ENCODE measurements around the gene NKX2-4. TPM values are rescaled to one million over a fixed set of nuclear protein-coding genes. Genes with fewer than 3 reads are reported as not detected.
"Not testable (repeated sequence)": the region's sequence is repeated elsewhere in the genome, so short reads cannot be mapped to it uniquely, and the experiment has no call there.

NKX2-4 gene
- total RNA-seq, 1 donor from 2014 or later: not detected

GRCh38 chr20:21373436-21373835, 23.9 kb downstream of the NKX2-4 start:
- peaks cover 23% of the 10 kb centered on the region for H3K36me3 Mint-ChIP-seq (ENCODE audit: unreplicated experiment)
- H3K4me3 Mint-ChIP-seq (ENCODE audit: unreplicated experiment): no peak overlapping the region
- no peak for TF ChIP-seq CTCF (IDR thresholded peaks at IDR 0.05)
- no peaks in the 10 kb centered on the region for H3K27me3 Mint-ChIP-seq (ENCODE audit: unreplicated experiment)
- DNase-seq (ENCODE audit: extremely low spot score, unreplicated experiment): no peak
- H3K9me3 Mint-ChIP-seq (ENCODE audit: unreplicated experiment): no peaks in the 10 kb centered on the region
- H3K4me1 Mint-ChIP-seq (ENCODE audit: unreplicated experiment): peaks cover 15% of the 10 kb centered on the region
- H3K27ac Mint-ChIP-seq (ENCODE audit: unreplicated experiment): no peak overlapping the region

GRCh38 chr20:21372016-21372415, 25.3 kb downstream of the NKX2-4 start:
- no peak for DNase-seq (ENCODE audit: extremely low spot score, unreplicated experiment)
- Mint-ChIP-seq H3K27me3 (ENCODE audit: unreplicated experiment) (no peaks in the 10 kb centered on the region), H3K27ac (ENCODE audit: unreplicated experiment) (no peak overlapping the region), H3K4me1 (ENCODE audit: unreplicated experiment) (peaks cover 15% of the 10 kb centered on the region), H3K4me3 (ENCODE audit: unreplicated experiment) (no peak overlapping the region), H3K36me3 (ENCODE audit: unreplicated experiment) (peaks cover 27% of the 10 kb centered on the region), H3K9me3 (ENCODE audit: unreplicated experiment) (no peaks in the 10 kb centered on the region)
- TF ChIP-seq CTCF (IDR thresholded peaks at IDR 0.05): no peak

- no peak for TF ChIP-seq CTCF (IDR thresholded peaks at IDR 0.05)
- Mint-ChIP-seq H3K4me3 (ENCODE audit: unreplicated experiment) (no peak overlapping the region), H3K9me3 (ENCODE audit: unreplicated experiment) (no peaks in the 10 kb centered on the region), H3K4me1 (ENCODE audit: unreplicated experiment) (peaks cover 15% of the 10 kb centered on the region), H3K27me3 (ENCODE audit: unreplicated experiment) (no peaks in the 10 kb centered on the region), H3K27ac (ENCODE audit: unreplicated experiment) (no peak overlapping the region), H3K36me3 (ENCODE audit: unreplicated experiment) (peaks cover 27% of the 10 kb centered on the region)
- DNase-seq (ENCODE audit: extremely low spot score, unreplicated experiment): no peak
Observed at GRCh38 chr20:21371193-21371592, 26.1 kb downstream of the NKX2-4 start.

- H3K9me3 Mint-ChIP-seq (ENCODE audit: unreplicated experiment): no peaks in the 10 kb centered on the region
- H3K27ac Mint-ChIP-seq (ENCODE audit: unreplicated experiment): no peak overlapping the region
- no peak overlapping the region for H3K4me3 Mint-ChIP-seq (ENCODE audit: unreplicated experiment)
- no peak for DNase-seq (ENCODE audit: extremely low spot score, unreplicated experiment)
- H3K4me1 Mint-ChIP-seq (ENCODE audit: unreplicated experiment): peaks cover 15% of the 10 kb centered on the region
- H3K36me3 Mint-ChIP-seq (ENCODE audit: unreplicated experiment): peaks cover 27% of the 10 kb centered on the region
- no peak for TF ChIP-seq CTCF (IDR thresholded peaks at IDR 0.05)
- no peaks in the 10 kb centered on the region for H3K27me3 Mint-ChIP-seq (ENCODE audit: unreplicated experiment)
Observed at GRCh38 chr20:21368791-21369190, 28.5 kb downstream of the NKX2-4 start.

- not testable (repeated sequence) for H3K4me1 Mint-ChIP-seq (ENCODE audit: unreplicated experiment); H3K27ac Mint-ChIP-seq (ENCODE audit: unreplicated experiment); DNase-seq (ENCODE audit: extremely low spot score, unreplicated experiment); H3K4me3 Mint-ChIP-seq (ENCODE audit: unreplicated experiment); H3K9me3 Mint-ChIP-seq (ENCODE audit: unreplicated experiment); H3K27me3 Mint-ChIP-seq (ENCODE audit: unreplicated experiment)
- H3K36me3 Mint-ChIP-seq (ENCODE audit: unreplicated experiment): peaks cover 44% of the 10 kb centered on the region
Observed at GRCh38 chr20:21366273-21366672, 31.1 kb downstream of the NKX2-4 start.

GRCh38 chr20:21365771-21366170, 31.6 kb downstream of the NKX2-4 start:
- peaks cover 44% of the 10 kb centered on the region for H3K36me3 Mint-ChIP-seq (ENCODE audit: unreplicated experiment)
- no peaks in the 10 kb centered on the region for H3K9me3 Mint-ChIP-seq (ENCODE audit: unreplicated experiment)
- no peak overlapping the region for H3K4me3 Mint-ChIP-seq (ENCODE audit: unreplicated experiment)
- H3K27me3 Mint-ChIP-seq (ENCODE audit: unreplicated experiment): no peaks in the 10 kb centered on the region
- no peak for TF ChIP-seq CTCF (IDR thresholded peaks at IDR 0.05)
- H3K27ac Mint-ChIP-seq (ENCODE audit: unreplicated experiment): no peak overlapping the region
- no peak for DNase-seq (ENCODE audit: extremely low spot score, unreplicated experiment)
- peaks cover 2% of the 10 kb centered on the region for H3K4me1 Mint-ChIP-seq (ENCODE audit: unreplicated experiment)
